ENCODE measurements around the gene NEUROD6.

The NEUROD6 gene

GRCh38 chr7:31340603-31341002 lies at the start of gene NEUROD6:
Gene NEUROD6 (minus strand): TSS chr7:31340726. CDS start chr7:31339268, 1,458 bp downstream.
- no peak for DNase-seq

GRCh38 chr7:31384466-31384865 lies 43.9 kb upstream of the NEUROD6 start:
- DNase-seq, result no peak

- DNase-seq, result no peak
Observed at GRCh38 chr7:31382722-31383121, 42.2 kb upstream of the NEUROD6 start.

DNA sequence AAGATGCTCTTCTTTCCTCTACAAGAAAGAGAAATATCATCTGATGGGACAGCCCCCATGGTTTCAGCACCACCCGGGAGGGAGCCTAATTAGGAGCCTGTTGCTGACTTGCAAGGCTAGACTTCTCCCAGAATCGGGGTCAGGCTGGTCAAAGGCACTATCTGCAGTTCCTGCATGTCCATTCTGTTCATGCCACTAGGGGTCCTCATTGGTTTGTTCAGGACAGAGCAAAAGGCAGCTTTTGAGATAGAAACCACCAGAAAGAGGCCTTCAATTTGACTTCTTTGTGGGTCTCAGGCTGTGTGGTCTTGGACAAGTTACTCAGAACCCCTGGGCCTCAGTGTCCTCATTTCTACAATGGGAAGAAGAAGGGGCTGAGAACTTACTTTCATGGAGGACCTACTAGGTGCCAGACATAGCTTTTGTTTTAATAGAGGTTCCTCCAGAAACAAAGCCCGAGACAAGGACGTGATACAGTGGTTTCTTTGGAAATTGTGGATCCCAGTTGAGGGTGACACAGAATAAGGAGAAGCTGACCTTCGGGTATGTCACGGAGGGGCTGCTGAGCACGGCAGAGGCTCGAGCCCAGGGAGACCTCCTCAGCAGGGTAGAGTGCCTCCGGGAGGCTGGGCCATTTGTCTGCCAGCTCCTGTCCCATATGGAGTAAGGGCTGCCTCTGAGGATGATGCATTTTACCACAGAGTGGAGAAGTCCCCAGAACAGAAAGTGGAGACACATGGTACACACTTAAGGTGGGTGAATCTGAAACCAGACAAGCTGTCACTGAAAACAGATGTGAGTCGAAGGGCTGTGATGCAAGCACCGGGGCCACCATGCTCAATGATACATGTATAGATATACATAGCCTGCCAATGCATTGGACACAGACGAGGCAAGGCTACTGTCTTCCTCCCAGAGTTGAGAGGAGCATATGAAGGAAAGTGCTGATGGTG lies 33.1 kb upstream of the NEUROD6 start:
- peak; percentile 15 for DNase-seq

DNA sequence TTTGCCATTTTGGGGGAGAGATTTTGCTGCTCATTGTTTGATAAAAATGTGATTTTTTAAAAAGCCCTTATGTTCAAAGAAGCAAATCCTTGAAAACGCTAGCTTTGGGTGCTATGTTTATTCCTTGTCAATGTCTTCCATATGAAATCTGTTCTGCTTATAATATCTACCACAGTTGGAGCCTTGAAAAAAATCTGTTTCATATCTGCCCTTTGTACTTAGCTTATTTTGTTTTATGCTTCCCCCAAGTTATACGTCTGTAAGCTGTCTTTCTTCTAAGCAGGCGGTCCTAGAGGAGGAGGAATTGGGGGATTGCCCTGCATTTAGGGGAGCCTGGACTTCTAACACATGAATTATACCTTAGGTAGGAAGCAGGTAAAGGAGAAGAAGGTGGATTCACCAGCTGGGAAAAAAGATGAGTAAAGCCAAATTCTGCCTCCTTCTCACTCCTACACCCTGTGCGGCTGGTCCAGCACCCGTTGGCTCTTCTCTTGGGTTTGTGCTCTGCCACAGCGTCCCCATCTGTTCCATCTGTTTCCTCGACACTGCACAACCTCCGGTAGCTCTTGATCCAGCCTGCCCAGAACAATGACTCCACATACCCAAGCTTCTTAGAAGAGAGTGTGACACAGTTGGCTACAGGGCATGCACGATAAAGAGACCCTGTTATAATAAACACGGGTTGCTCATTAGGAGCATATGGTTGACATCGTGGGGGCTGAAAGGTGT lies 31.9 kb upstream of the NEUROD6 start:
- DNase-seq, result no peak

DNA sequence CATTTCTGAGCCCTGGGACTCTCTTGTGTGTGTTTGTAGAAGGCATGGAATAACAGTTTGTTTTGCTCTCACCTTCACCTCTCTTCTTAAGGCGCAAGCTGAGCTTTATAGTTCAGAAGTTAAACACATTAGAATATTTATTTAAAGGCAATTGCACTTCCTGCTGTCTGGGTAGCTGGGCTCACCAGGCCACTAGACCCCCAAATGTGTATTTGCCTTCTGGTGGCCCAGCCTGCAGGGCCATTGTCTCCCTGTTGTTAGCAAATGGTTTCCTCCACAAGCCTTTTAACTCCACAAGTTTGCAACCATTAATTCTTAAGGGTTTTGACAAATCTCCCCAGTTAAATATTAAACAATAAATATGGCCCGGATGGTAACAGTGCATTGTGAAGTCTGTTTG lies 31.1 kb upstream of the NEUROD6 start:
- no peak for DNase-seq

DNA sequence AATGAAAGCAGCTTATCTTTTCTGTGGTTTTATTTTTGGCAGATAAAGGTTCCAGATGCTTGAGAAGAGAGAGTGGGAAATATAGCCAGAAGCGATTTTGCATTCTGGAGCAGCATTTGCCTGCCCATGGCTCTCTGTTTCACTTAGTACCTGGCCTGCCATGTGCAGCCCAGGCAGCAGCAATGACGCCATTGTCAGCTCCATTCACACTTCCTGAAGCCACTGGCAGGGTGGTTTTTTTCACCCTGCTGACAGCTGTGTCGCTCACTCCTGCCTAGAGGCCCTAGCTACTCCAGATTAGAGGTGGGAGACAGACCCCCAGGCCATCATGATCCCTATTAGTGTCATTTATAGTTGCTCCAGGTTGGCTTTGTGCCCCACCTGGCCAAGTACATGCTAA lies 30.1 kb upstream of the NEUROD6 start:
- no peak for DNase-seq

DNA sequence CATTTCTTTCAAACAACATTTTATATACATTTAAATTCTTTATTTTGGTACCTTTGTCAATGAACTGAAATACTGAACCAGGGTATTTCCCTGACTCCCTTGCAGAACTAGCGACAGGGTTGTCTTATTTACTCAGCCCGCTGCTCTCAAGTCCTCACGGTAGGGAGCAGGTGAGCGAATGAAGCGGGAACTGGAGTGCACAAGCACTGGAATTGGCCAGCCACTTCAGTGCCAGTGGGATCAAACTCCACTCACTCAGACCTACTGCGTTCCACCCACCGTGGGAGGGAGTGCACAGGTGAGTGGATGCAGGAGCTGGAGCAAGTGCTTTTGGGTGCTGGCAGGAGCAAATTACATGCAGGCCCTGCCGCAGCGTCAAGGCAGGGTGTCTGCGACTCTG lies 28.1 kb upstream of the NEUROD6 start:
- no peak for DNase-seq

DNA sequence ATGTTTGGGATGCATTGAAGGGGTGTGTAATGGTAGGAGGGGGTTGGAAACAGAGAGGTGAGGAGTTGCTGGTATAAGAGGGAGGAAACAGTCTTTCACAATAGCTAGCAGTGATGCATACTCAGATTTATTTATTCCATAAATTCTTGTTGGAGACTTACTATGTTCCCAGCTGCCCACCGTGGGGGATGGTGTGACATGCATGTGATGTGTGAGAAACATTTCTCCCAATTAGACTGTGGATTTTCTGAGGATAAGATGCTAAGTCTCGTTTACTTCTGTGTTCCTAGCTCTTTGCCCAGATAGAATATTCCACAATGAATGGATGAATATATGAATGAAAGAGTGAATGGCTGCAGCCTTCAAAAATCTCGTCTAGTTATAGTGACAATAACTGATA lies 23.0 kb upstream of the NEUROD6 start:
- no peak for DNase-seq

- DNase-seq, result no peak
Observed at GRCh38 chr7:31363051-31363450, 22.5 kb upstream of the NEUROD6 start.

DNA sequence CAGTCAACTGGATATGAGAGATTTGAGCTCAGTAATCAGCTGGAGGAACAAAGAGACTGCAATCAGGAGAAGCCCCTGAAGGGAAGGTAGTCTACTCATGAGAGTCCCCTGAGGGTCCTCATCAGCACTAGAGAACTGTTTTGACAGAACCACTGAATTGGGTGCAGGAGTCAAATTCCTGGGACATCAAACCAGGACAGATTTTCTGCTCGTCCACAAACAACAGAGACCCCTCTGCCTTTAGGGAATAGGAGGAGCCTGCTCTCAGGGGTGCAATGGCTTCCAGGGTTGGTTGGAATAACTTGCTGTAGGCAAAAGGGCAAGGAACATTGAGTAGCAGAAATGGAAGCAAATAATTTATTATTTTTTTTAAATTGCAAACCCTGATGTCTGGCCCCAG lies 21.9 kb upstream of the NEUROD6 start:
- no peak for DNase-seq

- no peak for DNase-seq
Observed at GRCh38 chr7:31358467-31358866, 17.9 kb upstream of the NEUROD6 start.

DNA sequence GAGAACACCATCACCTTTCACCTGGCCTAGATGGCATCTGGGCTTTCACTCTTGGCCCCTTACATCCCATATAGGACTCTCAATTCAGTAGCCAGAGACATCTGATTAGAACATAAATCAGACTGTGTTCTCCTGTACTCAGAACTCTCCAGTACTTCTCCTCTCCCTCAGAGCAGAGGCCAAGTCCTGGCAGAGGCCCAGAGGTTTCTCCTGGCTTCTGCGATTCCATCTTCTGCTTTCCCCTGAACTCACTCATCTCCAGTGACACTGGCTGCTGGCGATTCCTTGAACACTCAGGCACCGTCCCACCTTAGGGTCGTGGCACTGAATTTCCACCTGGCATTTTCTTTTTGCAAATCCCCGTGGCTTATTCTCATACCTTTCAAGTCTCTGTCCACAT lies 4.9 kb upstream of the NEUROD6 start:
- no peak for DNase-seq

DNA sequence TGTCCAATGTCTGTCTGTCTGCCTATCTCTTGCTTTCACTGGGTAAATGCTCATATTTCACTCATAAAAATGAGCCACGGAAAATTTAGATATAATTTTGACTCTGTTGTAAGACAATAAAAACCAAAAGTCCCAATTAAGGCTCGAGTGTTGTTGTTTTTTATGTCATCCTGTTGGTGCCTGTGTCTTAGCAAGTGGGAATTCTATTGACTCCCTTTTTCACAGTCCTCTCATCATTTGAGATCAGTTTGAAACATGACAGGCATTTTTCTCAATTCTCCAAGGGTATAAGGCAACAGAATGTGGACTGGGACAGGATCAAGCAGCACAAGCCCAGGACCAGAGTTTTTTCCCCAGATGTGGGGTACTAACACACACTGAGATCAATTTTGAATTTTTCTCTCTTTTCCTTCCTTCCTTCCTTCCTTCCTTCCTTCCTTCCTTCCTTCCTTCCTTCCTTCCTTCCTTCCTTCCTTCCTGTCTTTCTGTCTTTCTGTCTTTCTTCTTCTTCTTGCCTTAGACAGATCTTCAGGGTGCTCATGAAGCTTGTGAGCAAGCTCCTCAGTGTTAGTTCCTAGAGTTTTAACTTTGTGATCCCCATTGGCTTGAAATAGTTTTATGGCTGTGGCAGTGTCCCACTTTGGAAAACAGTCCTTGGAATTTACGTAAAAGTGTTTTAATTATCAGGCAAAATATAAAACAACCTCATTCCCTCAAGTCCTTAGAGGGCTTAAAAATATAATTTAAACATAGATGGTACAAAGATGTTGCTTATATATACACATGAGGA lies 3.2 kb upstream of the NEUROD6 start:
- no peak for DNase-seq

- no peak for DNase-seq
Observed at GRCh38 chr7:31341141-31341540, 615 bp upstream of the NEUROD6 start.

DNA sequence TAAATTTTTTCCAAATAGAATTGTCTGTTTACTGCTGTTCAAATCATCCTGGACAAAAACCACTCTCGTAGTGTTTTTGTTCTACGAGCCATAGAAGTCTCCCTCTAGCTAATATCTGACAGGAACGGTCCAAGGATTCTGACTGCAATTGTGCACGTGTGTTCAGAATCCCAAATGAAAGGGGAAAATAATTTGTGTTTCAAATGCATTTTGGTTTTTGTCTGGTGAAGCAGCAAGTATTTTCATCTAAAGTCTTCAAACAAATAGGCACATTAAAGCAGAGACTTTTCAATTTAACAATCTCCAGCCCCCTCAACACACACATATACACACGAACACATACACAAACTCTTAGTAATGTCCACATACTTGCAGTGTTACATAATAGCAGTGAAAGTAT lies 475 bp downstream of the NEUROD6 start:
- DNase-seq, result no peak

- no peak for DNase-seq
Observed at GRCh38 chr7:31338706-31339105, 1.8 kb downstream of the NEUROD6 start.

DNA sequence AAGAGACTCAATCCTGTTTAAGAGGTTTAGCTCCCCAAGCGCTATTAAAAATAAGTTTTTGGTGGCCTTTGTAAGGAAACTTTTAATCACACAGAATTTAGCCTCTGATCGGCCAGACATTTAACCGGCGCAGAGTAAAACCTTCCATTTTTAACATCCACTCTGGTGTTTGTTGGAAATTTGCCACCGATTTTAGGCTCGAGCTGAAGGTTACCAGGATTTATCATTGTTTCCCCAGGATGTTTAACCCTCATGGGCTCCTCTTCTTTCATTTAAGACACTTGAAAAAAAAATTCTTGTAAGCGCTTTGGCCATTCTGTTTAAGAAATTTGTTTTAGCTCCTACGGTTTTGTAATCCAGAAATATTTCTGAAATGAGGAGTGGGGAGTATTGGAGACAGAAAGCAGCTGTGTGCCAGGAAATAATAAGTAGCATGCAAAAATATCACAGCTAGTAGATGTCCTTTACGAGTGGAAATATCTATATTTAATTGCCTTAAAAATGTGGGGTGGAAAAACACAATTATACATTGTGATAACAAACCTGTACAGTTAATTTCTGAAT lies 3.4 kb downstream of the NEUROD6 start:
- no peak for DNase-seq

- DNase-seq, result no peak
Observed at GRCh38 chr7:31336202-31337001, 4.1 kb downstream of the NEUROD6 start.

DNA sequence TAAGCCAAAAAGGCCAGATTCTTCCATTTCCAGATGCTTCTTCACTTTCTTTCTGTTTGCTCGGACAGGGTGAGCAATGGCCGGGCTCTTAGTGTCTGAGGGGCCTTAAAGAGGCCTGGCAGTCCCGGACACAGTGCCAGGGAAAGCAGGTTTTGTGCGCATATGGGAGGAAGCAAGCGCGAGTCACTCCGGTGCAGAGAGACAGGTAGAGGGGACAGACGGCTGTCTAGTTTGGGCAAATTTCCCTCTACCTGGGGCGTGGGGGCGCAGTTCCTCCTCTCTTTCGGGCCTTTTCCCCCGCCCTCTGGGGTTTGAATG lies 4.7 kb downstream of the NEUROD6 start:
- no peak for DNase-seq

DNA sequence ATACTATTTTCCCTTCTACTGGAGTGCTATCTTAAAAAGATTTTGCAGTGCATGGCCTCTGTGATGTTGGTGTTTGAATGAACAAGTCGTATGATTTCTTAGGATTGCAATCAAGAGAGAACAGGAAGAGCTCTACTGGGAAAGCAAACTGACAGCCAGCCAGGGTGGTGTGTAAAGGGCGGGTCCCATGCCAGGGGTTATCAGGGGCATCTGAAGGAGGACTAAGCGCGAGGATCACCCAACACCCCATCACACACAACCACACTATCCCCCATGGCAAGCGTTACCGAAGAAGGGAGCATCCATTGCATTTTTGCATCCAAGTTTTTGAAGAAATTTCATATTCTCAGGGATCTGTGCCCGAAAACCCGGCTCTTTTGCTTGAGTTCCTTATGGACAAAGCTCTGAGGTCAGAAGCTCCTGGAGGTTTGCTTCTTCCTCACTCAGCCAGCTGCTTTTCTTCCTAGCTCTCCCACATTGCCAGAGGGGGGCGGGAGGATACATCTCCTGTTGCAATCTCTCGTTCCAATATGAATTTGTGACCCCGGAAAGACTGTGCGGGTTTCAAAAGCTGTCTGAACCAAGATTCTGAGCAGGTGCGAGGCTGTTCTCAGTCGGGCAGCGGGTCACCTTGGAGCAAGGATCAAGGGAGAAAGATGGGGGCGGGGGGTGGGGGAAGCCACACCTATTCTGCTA lies 5.2 kb downstream of the NEUROD6 start:
- DNase-seq, result no peak

DNA sequence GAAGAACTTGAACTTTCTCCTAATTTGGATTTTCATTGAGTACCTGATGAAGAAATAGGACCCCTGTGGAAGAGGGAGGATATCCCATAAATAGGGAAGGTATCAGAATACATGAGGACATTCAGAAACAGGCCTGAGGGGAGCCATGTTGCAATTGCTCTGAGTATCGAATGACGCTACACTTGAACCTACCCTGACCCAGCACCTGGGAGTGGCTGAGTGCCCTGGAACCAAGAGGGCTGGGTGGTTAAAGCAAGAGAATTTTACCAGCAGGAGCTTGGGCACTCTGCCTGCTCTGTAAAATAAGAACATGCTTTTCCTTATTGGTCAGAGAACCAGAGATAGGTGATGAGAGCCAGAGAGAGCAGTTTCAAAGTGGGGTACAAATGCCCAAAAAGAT lies 7.2 kb downstream of the NEUROD6 start:
- no peak for DNase-seq

Measured in activated CD4-positive, alpha-beta T cell treated with anti-CD3 and anti-CD28 coated beads for 48 hours (primary cell).